Measurements from ENCODE around the gene SLC25A21. TPM values are rescaled to one million over a fixed set of nuclear protein-coding genes. Genes with fewer than 3 reads are reported as not detected.

The SLC25A21 gene
- polyA plus RNA-seq, 4 donors: 2.2 to 4.1 (median 2.4) TPM

DNA sequence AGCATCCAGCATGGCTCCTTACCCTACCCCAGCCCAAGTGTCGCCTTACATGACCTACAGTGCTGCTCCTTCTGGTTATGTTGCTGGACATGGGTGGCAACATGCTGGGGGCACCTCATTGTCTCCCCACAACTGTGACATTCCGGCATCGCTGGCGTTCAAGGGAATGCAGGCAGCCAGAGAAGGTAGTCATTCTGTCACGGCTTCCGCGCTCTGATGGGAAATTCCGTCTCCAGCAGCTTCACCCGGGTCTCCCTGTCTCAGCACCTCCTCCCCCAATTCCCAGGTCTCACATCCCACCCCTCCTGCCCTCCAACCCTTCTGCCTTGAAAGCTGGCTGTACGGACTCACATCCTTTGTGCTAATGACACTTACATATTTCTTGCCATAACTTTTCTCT is 496.2 kb downstream of the SLC25A21 start:
- no peak for DNase-seq (ENCODE audit: low read depth in 4 of 4, low spot score in 3 of 4)

- no peak for DNase-seq (ENCODE audit: low read depth in 4 of 4, low spot score in 3 of 4)
Observed at GRCh38 chr14:36675581-36675980, 496.8 kb downstream of the SLC25A21 start.

DNA sequence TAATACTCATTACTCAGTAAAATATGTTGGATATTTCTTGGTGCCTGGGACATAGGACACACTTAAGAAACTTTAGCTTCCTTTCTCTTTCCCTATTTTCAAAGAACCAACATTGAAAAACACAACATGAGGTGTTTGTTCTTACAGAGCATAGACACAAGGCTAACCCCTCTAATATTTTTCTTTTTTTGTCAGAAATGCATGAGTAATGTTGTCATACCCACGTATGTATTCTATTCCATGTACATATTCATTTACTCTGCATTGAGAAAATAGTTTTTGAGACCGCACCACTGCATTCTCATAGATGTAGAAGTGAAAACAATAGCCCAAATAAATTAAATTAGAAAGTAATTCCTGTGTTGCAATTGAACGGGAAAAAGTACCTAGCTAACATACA is 497.7 kb downstream of the SLC25A21 start:
- DNase-seq (ENCODE audit: low read depth in 4 of 4, low spot score in 3 of 4): no peak

DNA sequence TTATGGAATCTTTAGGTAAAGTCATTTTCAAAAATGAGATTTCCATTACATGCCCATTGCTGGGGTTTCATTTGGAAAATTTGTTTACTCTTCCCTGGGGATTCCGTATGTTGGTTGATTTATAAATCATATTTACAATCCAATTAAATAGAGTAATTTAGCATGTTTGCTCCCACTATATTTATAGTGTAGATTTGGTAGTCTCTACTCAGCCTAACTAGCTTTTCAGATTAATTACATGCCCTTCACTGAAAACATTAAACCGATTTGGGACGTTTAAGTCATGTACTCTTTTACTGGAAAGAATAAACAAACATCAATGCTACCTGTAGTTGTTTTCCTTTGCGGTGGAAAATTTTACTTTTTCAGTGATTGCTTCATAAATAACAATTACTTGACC is 500.3 kb downstream of the SLC25A21 start:
- no peak for DNase-seq (ENCODE audit: low read depth in 4 of 4, low spot score in 3 of 4)

GRCh38 chr14:36671149-36671548 is 501.3 kb downstream of the SLC25A21 start:
- DNase-seq (ENCODE audit: low read depth in 4 of 4, low spot score in 3 of 4): no peak

DNA sequence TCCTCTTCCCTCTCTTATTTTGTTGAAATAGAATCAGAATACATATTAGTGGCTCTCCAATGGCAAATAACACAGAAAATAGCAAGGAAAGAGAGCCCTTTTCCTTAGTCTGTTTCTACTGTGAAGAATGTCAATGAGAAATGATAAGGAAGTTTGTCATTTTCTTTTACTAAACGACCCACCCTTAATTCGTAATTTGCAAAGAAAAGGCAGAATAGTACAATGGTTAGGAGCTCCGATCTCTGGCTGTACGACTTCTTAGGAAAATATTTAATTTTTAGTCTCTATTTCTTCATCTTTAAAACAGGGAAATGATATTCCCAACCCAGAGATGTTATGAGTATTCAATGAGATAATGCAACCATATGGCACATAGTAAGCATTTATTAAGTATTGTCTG is 504.7 kb downstream of the SLC25A21 start:
- DNase-seq (ENCODE audit: low read depth in 4 of 4, low spot score in 3 of 4): no peak

DNA sequence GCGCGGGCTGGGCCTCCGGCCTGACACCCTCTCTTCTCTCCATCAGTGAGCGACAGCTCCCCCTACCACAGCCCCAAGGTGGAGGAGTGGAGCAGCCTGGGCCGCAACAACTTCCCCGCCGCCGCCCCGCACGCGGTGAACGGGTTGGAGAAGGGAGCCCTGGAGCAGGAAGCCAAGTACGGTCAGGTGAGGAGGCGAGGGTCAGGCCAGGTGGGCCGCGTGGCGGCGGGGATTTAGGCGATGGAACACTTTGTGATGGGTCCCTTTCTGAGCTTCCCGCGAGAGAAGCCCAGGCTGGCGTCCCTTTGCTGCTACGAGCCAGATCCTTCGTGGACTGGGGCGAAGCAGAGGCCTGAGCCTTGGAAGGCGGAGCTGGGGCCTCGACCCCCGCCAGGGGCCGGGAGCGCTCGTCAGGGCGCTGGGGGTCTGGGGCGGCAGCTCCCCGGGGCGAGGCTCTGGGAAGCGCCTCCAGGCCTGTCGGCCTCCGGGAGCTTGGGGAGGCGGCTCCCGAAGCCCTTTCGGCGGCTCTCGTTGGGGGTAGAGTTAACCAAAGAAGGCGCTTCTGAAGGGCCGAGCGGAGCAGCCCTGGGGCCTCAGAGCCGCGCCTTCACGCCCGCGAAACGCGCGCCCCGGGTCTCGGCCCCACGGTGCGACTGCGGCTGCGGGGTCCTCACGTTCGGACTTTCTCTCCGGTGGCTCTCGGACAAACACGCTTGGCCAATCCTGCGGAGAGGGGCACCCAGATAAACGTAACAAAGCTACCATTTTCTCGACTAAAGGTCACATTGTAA is 505.8 kb downstream of the SLC25A21 start:
- no peak for DNase-seq (ENCODE audit: low read depth in 4 of 4, low spot score in 3 of 4)

- no peak for DNase-seq (ENCODE audit: low read depth in 4 of 4, low spot score in 3 of 4)
Observed at GRCh38 chr14:36665887-36666415, 506.5 kb downstream of the SLC25A21 start.

- no peak for DNase-seq (ENCODE audit: low read depth in 4 of 4, low spot score in 3 of 4)
Observed at GRCh38 chr14:36664322-36665193, 507.8 kb downstream of the SLC25A21 start.

DNA sequence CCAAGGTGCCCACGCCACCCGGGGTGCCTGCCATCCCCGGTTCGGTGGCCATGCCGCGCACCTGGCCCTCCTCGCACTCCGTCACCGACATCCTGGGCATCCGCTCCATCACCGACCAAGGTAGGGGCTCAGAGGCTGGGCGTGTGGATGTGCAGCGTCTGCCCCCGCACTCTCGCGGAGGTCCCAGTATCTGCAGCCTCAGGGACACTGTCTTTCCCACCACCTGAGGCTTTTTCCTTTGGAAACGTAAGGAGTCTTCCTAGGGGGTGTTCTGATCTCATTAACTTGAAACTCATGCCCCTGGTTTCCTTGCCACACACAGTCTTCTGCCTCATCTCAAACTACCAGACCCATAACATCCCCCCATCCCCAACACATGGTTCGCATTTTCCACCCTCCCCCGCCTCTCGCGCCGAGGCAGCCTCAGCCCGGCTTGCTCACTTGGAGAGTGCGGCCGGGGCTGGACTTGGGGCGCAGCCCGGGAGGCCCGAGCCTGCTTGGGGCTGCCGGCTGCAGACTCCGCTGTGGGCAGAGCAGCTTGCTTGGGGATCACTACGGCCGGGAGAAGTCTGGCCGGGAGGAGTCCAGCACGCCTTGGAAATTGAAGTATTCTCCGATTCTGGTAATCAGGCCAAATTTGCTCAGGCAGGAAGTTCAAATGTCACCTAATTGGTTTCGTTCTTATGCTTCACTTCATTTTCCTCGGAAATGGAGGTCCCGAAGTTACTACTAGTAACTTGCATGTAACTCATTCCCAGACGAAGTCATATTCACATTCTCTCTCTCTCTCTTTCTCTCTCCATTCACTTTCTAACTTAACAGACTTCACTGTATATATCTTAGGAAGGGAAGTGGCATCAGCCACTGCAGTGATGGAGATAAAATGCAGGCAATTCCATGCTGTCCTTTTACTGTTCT is 508.7 kb downstream of the SLC25A21 start:
- DNase-seq (ENCODE audit: low read depth in 4 of 4, low spot score in 3 of 4): no peak

GRCh38 chr14:36662543-36663403 is 509.6 kb downstream of the SLC25A21 start:
- DNase-seq (ENCODE audit: low read depth in 4 of 4, low spot score in 3 of 4): no peak

GRCh38 chr14:36662258-36662542 is 510.2 kb downstream of the SLC25A21 start:
- DNase-seq (ENCODE audit: low read depth in 4 of 4, low spot score in 3 of 4): no peak

DNA sequence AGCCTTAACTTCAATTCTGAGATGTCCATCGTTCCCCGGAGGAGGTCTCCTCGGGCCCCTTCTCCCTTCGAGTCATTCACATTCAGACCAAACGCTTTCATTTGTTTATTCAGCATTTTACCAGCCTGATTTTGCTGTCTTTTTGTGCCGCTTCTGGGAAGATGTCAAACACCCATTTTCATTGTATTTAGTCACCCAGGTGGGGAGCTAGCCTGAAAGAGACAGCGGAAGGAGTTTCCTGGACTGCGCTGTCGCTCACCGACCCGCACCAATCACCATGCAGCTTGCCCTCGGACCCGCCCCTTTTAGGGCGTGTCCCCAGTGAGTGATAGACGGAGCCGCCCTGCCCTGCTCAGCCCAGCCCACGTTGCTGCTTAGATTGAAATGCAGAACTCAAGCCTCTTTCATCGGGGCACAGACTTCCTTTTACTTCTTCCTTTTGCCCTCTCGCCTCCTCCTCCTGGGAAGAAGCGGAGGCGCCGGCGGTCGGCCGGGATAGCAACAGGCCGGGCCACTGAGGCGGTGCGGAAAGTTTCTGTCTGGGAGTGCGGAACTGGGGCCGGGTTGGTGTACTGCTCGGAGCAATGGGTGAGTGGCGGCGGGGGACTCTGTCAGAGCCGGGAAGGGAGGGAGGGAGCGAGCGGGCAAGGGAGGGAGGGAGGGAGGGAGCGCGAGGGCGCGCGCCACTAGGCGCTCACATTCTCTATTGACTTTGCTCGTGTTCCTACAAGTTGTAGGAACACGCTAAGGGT is 510.7 kb downstream of the SLC25A21 start, which contains the start of gene PAX9:
PAX9 (plus strand) TSS at position 355 of the 752 bp plus-strand sequence; CDS start at position 585, 230 bp downstream.
- peak in 2 of 4 donors; percentile 64 to 70 for DNase-seq (ENCODE audit: low read depth in 4 of 4, low spot score in 3 of 4)

- DNase-seq (ENCODE audit: low read depth in 4 of 4, low spot score in 3 of 4): no peak
Observed at GRCh38 chr14:36660736-36661505, 511.5 kb downstream of the SLC25A21 start.

- no peak for DNase-seq (ENCODE audit: low read depth in 4 of 4, low spot score in 3 of 4)
Observed at GRCh38 chr14:36659822-36660735, 512.3 kb downstream of the SLC25A21 start.

- no peak for DNase-seq (ENCODE audit: low read depth in 4 of 4, low spot score in 3 of 4)
Observed at GRCh38 chr14:36659010-36659821, 513.2 kb downstream of the SLC25A21 start.

Measured in left renal pelvis (tissue), 4 donors.